Bronchial epithelial cell (primary cell): Measurements from ENCODE around the gene CABLES2. TPM values are rescaled to one million over a fixed set of nuclear protein-coding genes. Genes with fewer than 3 reads are reported as not detected.

ENCODE experiments used
- DNase-seq: peaks from one replicate; pipeline ENCODE4 v3.0.0-alpha.2; 2010; ENCODE audit warnings: low read depth
- FAIRE-seq: peaks from 2 replicates; lab custom pipeline; 2011; peaks lifted over from hg19 to GRCh38; lab: Jason Lieb, UNC
- H3K27me3 ChIP-seq: 2 replicates; pipeline ENCODE4 v1.5.1; 2011; ENCODE audit warnings: low read length; ENCODE audit not compliant: control insufficient read depth, insufficient read depth
- H3K36me3 ChIP-seq: 2 replicates; pipeline ENCODE4 v1.5.1; 2011; ENCODE audit warnings: low read length; ENCODE audit not compliant: control insufficient read depth, insufficient read depth
- H3K4me3 ChIP-seq: 2 replicates; pipeline ENCODE4 v1.5.1; 2011; ENCODE audit warnings: mild to moderate bottlenecking, low read depth, low read length, control low read depth
- total RNA-seq: library from RNA; depleted of rRNA; stranded (reverse); fragments of >200 nt; gene quantifications from 2 replicates; pipeline ENCODE4 v1.2.1, GENCODE V29; 2014
- TF ChIP-seq, protein P1 (sequence below): IDR thresholded peaks from 2 replicates; pipeline ENCODE4 v1.5.1; 2011; ENCODE audit warnings: mild to moderate bottlenecking, moderate library complexity, low read length, control low read depth, inconsistent platforms; ENCODE audit not compliant: insufficient read depth, severe bottlenecking

Gene CABLES2
- total RNA-seq, 1 donor from 2014 or later, result 1.3 TPM

DNA sequence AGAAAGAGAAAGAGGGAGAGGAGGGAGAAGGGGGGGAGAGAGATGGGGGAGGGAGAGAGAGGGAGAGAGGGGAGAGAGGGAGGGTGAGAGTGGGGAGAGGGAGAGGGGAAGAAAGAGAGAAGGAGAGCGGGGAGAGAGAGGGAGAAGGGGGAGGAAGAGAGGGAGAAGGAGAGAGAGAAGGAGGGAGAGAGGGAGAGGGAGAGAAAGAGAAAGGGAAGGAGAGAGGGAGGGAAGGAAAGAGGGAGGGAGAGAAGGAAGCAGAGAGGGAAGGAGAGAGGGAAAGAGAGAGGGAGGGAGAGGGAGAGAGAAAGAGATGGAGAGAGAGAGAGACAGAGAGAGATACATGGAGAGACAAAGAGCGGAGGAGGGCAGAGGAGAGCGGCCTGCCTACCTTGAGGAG lies 44.9 kb upstream of the CABLES2 start:
- Histone ChIP-seq H3K36me3 (no peaks in the 10 kb centered on the region), H3K27me3 (no peaks in the 10 kb centered on the region), H3K4me3 (no peak overlapping the region)
- FAIRE-seq, result no peak
- TF ChIP-seq, protein P1, sequence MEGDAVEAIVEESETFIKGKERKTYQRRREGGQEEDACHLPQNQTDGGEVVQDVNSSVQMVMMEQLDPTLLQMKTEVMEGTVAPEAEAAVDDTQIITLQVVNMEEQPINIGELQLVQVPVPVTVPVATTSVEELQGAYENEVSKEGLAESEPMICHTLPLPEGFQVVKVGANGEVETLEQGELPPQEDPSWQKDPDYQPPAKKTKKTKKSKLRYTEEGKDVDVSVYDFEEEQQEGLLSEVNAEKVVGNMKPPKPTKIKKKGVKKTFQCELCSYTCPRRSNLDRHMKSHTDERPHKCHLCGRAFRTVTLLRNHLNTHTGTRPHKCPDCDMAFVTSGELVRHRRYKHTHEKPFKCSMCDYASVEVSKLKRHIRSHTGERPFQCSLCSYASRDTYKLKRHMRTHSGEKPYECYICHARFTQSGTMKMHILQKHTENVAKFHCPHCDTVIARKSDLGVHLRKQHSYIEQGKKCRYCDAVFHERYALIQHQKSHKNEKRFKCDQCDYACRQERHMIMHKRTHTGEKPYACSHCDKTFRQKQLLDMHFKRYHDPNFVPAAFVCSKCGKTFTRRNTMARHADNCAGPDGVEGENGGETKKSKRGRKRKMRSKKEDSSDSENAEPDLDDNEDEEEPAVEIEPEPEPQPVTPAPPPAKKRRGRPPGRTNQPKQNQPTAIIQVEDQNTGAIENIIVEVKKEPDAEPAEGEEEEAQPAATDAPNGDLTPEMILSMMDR, result no peak
- no peak for DNase-seq

DNA sequence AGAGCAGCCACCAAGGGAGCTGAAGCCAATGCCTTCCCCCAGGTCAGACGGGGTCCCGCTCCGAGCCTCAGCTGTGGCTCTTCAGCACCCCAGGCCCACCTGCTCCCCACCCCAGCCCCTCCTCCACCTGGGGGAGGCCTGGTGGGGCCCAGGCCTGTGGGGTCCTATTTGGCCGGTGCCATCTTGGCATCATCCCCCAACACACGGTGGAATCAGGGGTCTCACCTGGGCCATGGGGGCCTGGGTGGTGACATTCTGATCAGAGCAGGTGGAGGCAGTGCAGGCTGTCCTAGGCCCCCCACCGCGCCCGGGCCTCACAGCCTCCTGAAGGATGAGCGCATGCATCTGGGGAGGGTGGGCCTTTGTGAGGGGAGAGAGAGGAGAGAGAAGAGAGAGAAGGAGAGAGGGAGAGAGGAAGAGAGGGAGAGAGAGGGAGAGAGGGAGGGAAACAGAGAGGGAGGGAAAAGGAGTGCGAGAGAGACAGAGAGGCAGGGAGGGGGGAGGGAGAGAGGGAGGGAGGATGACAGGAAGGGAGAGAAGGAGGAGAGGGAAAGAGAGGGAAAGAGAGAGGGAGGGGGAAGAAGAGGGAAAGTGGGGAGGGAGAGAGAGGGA lies 44.2 kb upstream of the CABLES2 start:
- DNase-seq (no peak), FAIRE-seq (no peak)
- H3K27me3 ChIP-seq, result no peaks in the 10 kb centered on the region
- no peak overlapping the region for H3K4me3 ChIP-seq
- TF ChIP-seq, protein P1, result no peak
- no peaks in the 10 kb centered on the region for H3K36me3 ChIP-seq

DNA sequence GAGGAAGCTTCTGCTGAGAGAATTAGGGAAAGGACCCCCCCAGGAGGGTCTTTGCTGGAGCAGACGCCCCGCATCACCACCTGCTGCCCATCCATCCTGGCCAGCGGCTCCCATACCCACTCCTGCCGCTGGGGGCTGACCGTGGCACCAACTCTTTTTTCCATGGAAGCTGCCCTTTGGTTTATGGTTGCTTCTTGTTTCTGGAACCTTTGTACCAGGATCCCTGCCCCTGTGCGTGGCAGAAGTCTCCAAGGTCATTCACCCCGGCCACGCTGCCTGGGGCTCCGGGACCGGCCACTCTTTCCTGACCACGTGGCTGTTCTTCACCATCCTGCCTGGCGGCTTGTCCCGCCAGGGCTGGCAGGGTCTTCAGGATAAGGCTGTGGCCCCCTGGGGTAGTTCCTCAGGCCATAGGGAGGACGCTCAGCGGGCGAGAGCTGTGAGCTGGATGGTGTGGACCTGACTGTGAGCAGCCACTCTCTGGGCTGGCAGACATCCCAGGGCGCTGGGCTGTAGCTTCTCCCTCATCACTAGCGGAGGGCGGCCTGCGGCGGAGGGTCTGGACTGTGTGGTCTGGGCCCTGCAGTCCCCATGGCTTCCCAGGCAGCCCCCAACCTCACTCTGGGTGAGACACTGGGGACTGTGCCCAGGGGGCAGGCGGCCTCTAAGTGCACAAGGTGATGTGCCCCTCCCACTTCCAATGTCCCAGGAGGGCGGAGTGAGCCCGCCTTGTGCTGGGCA lies 43.0 kb upstream of the CABLES2 start:
- Histone ChIP-seq H3K36me3 (no peaks in the 10 kb centered on the region), H3K27me3 (no peaks in the 10 kb centered on the region), H3K4me3 (no peak overlapping the region)
- TF ChIP-seq, protein P1, result no peak
- no peak for FAIRE-seq
- DNase-seq, result no peak

DNA sequence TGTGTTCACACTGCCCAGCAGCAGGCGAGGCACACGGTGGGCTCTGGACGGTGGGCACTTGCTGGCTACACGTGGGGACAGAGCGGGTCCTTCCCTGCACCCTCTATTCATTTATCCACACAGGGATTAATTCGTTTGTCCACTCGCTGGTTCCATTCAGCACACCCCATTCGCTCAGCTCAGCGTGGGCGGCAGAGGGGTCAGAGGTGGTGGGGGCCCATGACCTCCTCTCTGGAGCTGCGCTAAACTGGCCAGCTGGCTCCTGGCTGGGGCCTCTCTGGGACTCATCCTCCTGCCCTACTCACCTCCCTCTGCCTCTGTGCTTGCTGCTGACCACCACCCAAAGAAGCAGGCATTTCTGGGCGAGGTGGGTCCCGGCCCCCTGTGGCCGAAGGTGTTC lies 41.7 kb upstream of the CABLES2 start:
- FAIRE-seq, result no peak
- DNase-seq, result no peak
- H3K27me3 ChIP-seq, result no peaks in the 10 kb centered on the region

DNA sequence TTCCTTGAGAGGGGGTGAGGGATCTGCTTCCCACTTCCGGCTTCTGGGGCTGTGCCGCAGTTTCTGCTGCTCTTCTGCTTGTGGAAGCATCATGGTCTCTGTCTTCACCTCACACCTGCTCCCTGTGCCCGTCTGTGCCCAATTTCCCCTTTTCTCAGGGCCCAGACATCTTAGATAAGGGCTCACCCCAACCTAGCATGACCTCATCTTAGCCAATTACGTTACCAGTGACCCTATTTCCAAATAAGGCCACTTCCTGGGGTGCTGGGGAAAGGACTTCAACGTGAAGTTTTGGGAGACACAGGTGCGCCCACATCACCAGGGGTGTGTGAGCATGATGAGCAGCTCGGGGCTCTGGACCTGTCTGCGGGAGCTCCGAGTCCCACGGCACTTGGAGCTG lies 41.0 kb upstream of the CABLES2 start:
- Histone ChIP-seq H3K27me3 (no peaks in the 10 kb centered on the region), H3K36me3 (no peaks in the 10 kb centered on the region), H3K4me3 (no peak overlapping the region)
- no peak for FAIRE-seq
- no peak for DNase-seq
- TF ChIP-seq, protein P1, result no peak

More for the DNA sequence above, 41.7 kb upstream of the CABLES2 start:
- TF ChIP-seq, protein P1, result no peak
- Histone ChIP-seq H3K36me3 (no peaks in the 10 kb centered on the region), H3K4me3 (no peak overlapping the region)
